MG63 (cell line): ENCODE results near the gene KLHL30. TPM values are rescaled to one million over a fixed set of nuclear protein-coding genes. Genes with fewer than 3 reads are reported as not detected.
A peak's percentile ranks its signal among the peaks of the same experiment; 100 is the strongest.

ENCODE experiments used
- DNase-seq: peaks from one replicate; pipeline ENCODE4 v3.0.0-alpha.2; 2020
- H3K27me3 ChIP-seq: fragments of 250-450 bp; sonication (Bioruptor Pico); 2 replicates; pipeline ENCODE4 v1.5.1; 2020; ENCODE audit warnings: mild to moderate bottlenecking, moderate library complexity
- H3K36me3 ChIP-seq: fragments of 250-450 bp; sonication (Bioruptor Pico); 2 replicates; pipeline ENCODE4 v1.5.1; 2020; ENCODE audit warnings: mild to moderate bottlenecking, moderate library complexity
- H3K4me3 ChIP-seq: fragments of 250-450 bp; sonication (Bioruptor Pico); 2 replicates; pipeline ENCODE4 v1.5.1; 2020; ENCODE audit warnings: mild to moderate bottlenecking, moderate library complexity
- H3K9me3 ChIP-seq: fragments of 250-450 bp; sonication (Bioruptor Pico); 2 replicates; pipeline ENCODE4 v1.5.1; 2020; ENCODE audit warnings: mild to moderate bottlenecking, moderate library complexity
- total RNA-seq: library from RNA; depleted of rRNA; stranded (reverse); fragments of >200 nt; shearing (Covaris generic); gene quantifications from 2 replicates; pipeline ENCODE4 v1.2.3, GENCODE V29; 2014; ENCODE audit warnings: low replicate concordance

The KLHL30 gene
- total RNA-seq, 1 experiment from 2014 or later = not detected

GRCh38 chr2:238150686-238151085 lies 12.2 kb downstream of the KLHL30 start:
- Histone ChIP-seq H3K9me3 (no peaks in the 10 kb centered on the region), H3K27me3 (no peaks in the 10 kb centered on the region), H3K36me3 (no peaks in the 10 kb centered on the region), H3K4me3 (no peak overlapping the region)
- no peak for DNase-seq

DNA sequence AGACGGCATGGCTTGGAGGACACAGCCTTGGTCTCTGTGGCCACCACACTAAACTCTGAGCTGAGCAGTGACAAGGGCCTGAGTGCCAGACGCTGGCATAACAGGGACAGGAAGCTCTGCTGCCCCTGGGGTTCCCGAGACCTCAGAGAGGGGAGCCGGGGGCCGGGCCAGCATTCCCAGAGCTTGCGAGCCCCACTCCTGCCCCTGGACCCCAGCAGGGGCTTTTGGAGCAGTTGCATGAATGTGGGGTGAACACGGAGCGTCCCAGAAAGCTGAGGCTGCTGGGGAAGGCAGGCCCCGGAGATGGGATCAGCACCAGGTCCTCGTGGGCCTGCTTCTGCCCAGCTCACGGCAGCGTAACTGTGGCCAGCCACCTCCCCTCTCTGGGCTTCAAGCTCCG lies 12.7 kb downstream of the KLHL30 start:
- Histone ChIP-seq H3K36me3 (no peaks in the 10 kb centered on the region), H3K4me3 (no peak overlapping the region), H3K9me3 (no peaks in the 10 kb centered on the region), H3K27me3 (no peaks in the 10 kb centered on the region)
- no peak for DNase-seq

DNA sequence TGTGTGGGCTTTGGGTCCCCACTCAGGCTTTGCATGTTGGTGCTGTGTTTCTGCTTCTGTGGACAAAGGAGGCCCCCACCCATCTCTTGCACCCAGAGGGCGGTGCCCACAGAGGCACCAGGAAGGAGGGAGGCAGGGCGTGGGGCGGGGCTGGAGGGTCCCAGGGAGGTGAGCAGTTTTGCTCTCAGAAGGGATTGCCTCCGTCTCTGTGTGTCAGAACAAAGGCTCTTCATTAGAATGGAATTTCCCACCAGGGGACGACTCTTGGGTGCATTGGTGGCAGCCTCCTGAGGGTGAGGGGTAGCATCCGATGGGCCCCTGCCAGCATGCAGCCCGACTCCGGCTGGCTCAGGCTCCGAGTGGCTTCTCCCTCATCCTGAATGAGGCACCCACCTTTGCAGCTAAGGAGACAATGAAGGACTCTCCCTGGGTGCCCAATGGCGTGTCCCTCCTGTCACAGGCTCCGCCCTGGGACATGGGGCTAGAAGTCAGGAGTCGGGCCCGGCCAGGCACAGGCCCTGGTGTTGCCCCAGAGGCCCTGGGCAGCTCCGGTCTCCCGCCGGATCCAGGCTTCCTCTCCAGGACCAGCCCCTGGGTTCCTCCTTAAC lies 13.3 kb downstream of the KLHL30 start:
- no peaks in the 10 kb centered on the region for H3K36me3 ChIP-seq
- no peak overlapping the region for H3K4me3 ChIP-seq
- DNase-seq = no peak
- no peaks in the 10 kb centered on the region for H3K9me3 ChIP-seq
- no peaks in the 10 kb centered on the region for H3K27me3 ChIP-seq

- Histone ChIP-seq H3K36me3 (no peaks in the 10 kb centered on the region), H3K27me3 (no peaks in the 10 kb centered on the region), H3K4me3 (no peak overlapping the region), H3K9me3 (no peaks in the 10 kb centered on the region)
- no peak for DNase-seq
These were observed 14.6 kb downstream of the KLHL30 start for GRCh38 chr2:238152771-238153688.

- Histone ChIP-seq H3K27me3 (no peaks in the 10 kb centered on the region), H3K4me3 (no peak overlapping the region), H3K36me3 (no peaks in the 10 kb centered on the region), H3K9me3 (no peaks in the 10 kb centered on the region)
- DNase-seq = no peak
These were observed 16.1 kb downstream of the KLHL30 start for GRCh38 chr2:238154570-238154969.

DNA sequence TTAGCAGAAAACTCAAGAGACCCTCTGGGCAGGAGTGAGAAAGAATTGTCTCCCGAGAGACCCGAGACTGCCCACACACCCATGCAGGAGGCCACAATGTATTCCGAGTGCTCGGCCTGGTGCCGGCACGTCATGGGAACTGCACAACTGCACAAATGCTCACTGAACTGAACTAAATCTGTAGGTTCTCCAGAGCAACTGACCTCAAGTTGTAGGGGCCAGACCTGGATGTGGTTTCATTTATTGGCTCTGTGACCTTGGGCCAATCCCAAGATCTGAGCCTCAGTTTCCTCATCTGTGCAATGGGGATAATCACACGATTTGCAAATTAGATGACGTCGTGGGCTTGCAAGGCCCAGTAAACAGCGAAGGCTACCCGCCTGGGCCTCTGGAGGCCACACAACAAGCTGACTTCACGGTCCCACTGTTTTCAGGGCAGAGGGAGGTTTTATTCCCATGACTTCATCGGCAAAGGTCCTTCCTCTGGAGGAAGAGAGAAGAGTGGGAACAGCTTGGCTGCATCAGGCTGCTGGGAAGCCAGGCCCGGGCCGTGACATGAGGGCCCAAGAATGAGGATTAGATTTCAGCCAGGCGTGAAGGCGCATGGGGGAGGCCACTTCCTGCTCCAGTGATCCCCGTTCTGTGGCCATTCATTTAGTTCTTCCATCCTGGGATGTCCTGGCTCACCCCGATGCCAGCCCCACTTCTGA lies 16.7 kb downstream of the KLHL30 start:
- H3K4me3 ChIP-seq = no peak overlapping the region
- H3K36me3 ChIP-seq = no peaks in the 10 kb centered on the region
- H3K27me3 ChIP-seq = no peaks in the 10 kb centered on the region
- H3K9me3 ChIP-seq = no peaks in the 10 kb centered on the region
- no peak for DNase-seq

GRCh38 chr2:238155761-238156694 lies 17.6 kb downstream of the KLHL30 start:
- DNase-seq = no peak
- Histone ChIP-seq H3K4me3 (no peak overlapping the region), H3K9me3 (no peaks in the 10 kb centered on the region), H3K27me3 (no peaks in the 10 kb centered on the region), H3K36me3 (no peaks in the 10 kb centered on the region)

- Histone ChIP-seq H3K36me3 (no peaks in the 10 kb centered on the region), H3K9me3 (no peaks in the 10 kb centered on the region), H3K27me3 (no peaks in the 10 kb centered on the region), H3K4me3 (no peak overlapping the region)
- no peak for DNase-seq
These were observed 19.1 kb downstream of the KLHL30 start for GRCh38 chr2:238157506-238158017.

DNA sequence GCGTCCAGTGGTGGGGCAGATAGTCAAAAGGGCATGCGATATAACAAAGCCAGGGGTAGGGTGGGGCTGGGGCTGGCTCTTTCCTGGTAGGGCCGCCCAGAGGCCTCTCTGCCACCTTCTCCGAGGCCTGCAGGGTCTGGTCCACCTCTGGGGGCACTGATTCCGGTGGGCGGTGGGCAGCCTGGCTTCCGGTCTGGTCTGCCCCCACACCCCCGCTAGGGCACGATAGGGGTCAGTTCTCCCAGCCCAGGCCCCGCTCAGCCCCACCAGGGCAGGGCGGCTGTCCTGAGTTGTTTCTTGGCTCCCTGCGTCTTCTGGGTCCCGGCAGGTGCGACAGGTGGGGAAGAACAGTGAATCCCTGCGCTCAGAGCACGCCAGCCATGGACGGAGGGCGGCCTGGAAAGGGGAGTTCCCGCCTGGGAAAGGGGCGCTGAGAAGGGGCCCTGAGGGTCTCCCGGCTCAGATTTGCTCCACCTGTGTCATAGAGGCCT lies 19.6 kb downstream of the KLHL30 start:
- no peaks in the 10 kb centered on the region for H3K9me3 ChIP-seq
- no peak overlapping the region for H3K4me3 ChIP-seq
- H3K36me3 ChIP-seq = no peaks in the 10 kb centered on the region
- DNase-seq = no peak
- no peaks in the 10 kb centered on the region for H3K27me3 ChIP-seq

- Histone ChIP-seq H3K4me3 (peak within 1 kb of the TSS; percentile 54), H3K36me3 (no peaks in the 10 kb centered on the region), H3K27me3 (no peaks in the 10 kb centered on the region), H3K9me3 (no peaks in the 10 kb centered on the region)
- peak; percentile 54 for DNase-seq
These were observed 20.1 kb downstream of the KLHL30 start, which contains the start of gene ERFE for GRCh38 chr2:238158509-238159070. TSS of gene ERFE (plus strand) at chr2:238158970. CDS start at chr2:238159008, 38 bp downstream.

DNA sequence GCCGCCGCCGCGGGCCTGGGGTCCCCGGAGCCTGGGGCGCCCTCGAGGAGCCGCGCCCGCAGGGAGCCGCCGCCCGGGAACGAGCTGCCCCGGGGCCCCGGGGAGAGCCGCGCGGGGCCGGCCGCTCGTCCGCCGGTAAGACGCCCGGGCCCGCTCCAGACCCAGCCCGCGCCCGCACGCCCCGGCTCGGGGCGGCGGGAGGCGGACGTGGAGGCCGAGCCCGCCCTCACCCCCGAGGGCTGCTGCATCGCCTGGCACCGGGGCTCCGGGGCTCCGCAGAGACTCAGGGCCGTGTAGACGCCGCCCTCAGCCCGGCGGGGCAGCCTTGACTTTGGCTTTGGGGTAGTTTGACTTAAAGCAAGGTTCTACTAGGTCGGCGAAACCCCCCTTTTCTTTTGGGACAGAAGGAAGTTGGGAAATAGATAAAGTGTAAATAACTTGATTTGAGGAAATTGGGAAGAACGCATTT lies 20.6 kb downstream of the KLHL30 start:
- no peaks in the 10 kb centered on the region for H3K9me3 ChIP-seq
- H3K36me3 ChIP-seq = no peaks in the 10 kb centered on the region
- H3K4me3 ChIP-seq = peak overlapping the region; percentile 54
- peak; percentile 35 for DNase-seq
- no peaks in the 10 kb centered on the region for H3K27me3 ChIP-seq

DNA sequence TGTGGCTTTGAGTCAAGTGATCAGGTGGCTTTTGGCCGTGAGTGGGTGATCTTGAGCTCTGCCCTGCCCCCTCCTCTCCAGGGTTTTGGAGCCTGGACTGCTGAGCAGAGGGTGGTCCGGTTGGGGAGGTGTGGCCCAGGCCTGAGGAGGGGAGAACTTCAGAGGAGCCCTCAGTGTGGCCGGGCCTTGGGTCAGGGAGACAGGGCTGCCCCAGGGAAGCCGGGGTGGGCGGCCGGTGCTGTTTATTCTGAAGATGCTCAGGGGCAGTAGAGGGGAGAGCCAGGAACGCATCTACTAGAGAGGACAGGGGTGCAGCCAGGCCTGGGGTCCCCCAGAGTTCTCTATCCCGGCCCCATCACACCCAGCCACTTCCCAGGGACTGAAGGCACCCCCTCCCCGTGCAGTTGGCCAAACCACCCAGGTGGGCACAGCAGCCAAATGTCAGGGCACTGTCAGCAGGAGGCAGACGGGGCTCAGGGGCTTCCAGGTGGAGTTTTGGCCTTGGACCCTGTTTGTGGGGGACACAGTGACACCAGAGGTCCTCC lies 21.3 kb downstream of the KLHL30 start:
- no peaks in the 10 kb centered on the region for H3K27me3 ChIP-seq
- no peaks in the 10 kb centered on the region for H3K36me3 ChIP-seq
- no peak for DNase-seq
- peak overlapping the region; percentile 54 for H3K4me3 ChIP-seq
- H3K9me3 ChIP-seq = no peaks in the 10 kb centered on the region

DNA sequence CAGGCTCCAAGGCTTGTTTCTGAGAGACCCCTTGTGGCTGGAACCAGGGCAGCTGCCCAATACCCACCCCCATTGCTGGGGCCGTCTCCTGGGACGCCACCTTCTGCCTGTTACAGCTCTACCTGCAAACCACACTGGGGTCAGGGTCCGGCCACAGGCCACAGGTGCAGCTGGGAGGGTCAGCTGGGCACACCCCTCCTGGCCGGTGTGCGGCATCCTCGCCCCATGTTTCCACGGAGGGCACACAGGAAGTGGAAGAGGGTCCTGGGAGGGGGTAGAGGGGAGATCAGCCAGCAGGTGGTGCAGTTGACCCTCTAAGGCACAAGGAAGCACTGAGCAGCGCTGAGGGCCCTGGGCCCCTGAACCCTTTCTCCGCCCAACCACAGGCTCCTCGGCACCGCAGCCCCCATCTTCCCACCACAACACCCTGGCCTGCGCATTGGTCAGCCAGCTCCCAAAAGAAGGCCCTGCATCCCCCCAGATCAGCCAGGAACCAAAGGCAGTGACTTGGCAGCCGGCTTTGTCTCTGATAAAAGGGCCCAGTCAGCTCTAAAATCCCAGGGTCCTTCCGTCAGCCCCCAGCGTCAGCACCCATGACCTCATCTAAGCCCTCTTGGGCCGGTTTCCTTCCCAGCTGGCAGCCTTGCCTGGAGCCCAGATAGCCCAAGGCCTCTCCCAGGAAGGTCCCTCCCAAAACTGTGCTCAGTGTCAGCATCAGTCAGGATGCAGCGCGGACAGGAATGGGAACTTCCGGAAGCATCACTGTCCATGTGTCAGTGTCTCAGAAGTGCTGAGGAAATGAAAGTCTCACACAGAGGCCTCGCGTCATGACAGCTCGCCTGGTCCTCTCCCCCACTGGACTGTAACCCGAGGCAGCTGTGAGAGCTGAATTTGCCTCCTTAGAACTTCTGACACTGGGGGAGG lies 22.0 kb downstream of the KLHL30 start:
- H3K4me3 ChIP-seq = no peak overlapping the region
- H3K36me3 ChIP-seq = no peaks in the 10 kb centered on the region
- H3K9me3 ChIP-seq = no peaks in the 10 kb centered on the region
- no peak for DNase-seq
- H3K27me3 ChIP-seq = no peaks in the 10 kb centered on the region

GRCh38 chr2:238161291-238162051 lies 23.0 kb downstream of the KLHL30 start:
- no peak for DNase-seq
- no peaks in the 10 kb centered on the region for H3K36me3 ChIP-seq
- no peak overlapping the region for H3K4me3 ChIP-seq
- no peaks in the 10 kb centered on the region for H3K27me3 ChIP-seq
- no peaks in the 10 kb centered on the region for H3K9me3 ChIP-seq
